PFSK-1 (cell line): ENCODE measurements around the gene UGCG.

Experiments used
- FOXP2 ChIP-seq: optimal IDR thresholded peaks from 2 replicates; pipeline ENCODE3; 2011; ENCODE audit warnings: borderline replicate concordance, control low read depth, inconsistent platforms; ENCODE audit not compliant: insufficient read depth; ENCODE audit errors: extremely low read length, extremely low read depth
- POLR2AphosphoS5 ChIP-seq: IDR thresholded peaks from 2 replicates; pipeline ENCODE4 v1.6.1; 2012; ENCODE audit warnings: low read depth, mild to moderate bottlenecking, control low read depth, low read length, moderate library complexity
- SIN3A ChIP-seq: IDR thresholded peaks from 2 replicates; pipeline ENCODE4 v1.6.1; 2012; ENCODE audit warnings: mild to moderate bottlenecking, low read length, moderate library complexity, borderline replicate concordance; ENCODE audit not compliant: insufficient read depth
- TF ChIP-seq, protein P1 (sequence below), 2 experiments: IDR thresholded peaks; 2 replicates each; pipeline versions ENCODE4 v1.6.1 to v1.8.0; 2011 to 2012; ENCODE audit warnings: low read depth in 2 of 2, low read length in 2 of 2, control low read depth in 1 of 2, inconsistent platforms in 1 of 2, mild to moderate bottlenecking in 1 of 2, moderate library complexity in 1 of 2; ENCODE audit not compliant: insufficient read depth in 1 of 2

DNA sequence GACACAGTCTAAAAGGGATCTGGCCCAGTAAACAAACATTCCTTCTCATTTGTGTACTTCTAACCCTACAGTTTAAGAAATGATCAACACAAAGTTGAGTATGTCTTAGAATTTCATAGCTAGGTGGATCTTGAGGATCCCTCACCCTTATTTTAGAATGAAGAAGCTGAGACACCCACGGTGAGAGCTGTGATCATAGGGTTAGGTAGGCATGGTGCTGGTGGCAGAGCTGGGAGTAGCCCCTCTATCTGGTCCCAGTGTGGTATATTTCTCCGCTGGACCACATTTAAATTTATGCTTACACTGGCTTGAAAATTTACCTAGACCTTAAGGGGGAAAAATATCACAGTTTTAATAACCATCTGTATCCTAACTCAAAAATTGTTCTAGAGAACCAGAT, 39.8 kb downstream of the UGCG start:
- no peak for TF ChIP-seq POLR2AphosphoS5
- TF ChIP-seq, protein P1, sequence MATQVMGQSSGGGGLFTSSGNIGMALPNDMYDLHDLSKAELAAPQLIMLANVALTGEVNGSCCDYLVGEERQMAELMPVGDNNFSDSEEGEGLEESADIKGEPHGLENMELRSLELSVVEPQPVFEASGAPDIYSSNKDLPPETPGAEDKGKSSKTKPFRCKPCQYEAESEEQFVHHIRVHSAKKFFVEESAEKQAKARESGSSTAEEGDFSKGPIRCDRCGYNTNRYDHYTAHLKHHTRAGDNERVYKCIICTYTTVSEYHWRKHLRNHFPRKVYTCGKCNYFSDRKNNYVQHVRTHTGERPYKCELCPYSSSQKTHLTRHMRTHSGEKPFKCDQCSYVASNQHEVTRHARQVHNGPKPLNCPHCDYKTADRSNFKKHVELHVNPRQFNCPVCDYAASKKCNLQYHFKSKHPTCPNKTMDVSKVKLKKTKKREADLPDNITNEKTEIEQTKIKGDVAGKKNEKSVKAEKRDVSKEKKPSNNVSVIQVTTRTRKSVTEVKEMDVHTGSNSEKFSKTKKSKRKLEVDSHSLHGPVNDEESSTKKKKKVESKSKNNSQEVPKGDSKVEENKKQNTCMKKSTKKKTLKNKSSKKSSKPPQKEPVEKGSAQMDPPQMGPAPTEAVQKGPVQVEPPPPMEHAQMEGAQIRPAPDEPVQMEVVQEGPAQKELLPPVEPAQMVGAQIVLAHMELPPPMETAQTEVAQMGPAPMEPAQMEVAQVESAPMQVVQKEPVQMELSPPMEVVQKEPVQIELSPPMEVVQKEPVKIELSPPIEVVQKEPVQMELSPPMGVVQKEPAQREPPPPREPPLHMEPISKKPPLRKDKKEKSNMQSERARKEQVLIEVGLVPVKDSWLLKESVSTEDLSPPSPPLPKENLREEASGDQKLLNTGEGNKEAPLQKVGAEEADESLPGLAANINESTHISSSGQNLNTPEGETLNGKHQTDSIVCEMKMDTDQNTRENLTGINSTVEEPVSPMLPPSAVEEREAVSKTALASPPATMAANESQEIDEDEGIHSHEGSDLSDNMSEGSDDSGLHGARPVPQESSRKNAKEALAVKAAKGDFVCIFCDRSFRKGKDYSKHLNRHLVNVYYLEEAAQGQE (IDR thresholded peaks at IDR 0.05; ENCODE audit: insufficient read depth in 1 of 2, low read depth in 2 of 2, low read length in 2 of 2), result no peak
- TF ChIP-seq SIN3A, result no peak
- no peak for TF ChIP-seq FOXP2
